ACC112 (cell line): ENCODE data around the gene TMEM176A.
"Not testable (repeated sequence)": the region's sequence is repeated elsewhere in the genome, so short reads cannot be mapped to it uniquely, and the experiment has no call there.

Experiments
- H2AFZ ChIP-seq: fragments of 200-600 bp; sonication (generic); one replicate; pipeline ENCODE4 v1.6.0; 2017; ENCODE audit warnings: antibody characterized with exemption, low read length; ENCODE audit not compliant: unreplicated experiment
- H3K27ac ChIP-seq: fragments of 200-600 bp; sonication (generic); 2 replicates; pipeline ENCODE4 v1.5.1; 2014; ENCODE audit warnings: low read depth, mild to moderate bottlenecking, antibody characterized with exemption, low read length, moderate library complexity
- H3K27me3 ChIP-seq: fragments of 200-600 bp; sonication (generic); 2 replicates; pipeline ENCODE4 v1.6.1; 2014; ENCODE audit warnings: mild to moderate bottlenecking, antibody characterized with exemption, low read length, moderate library complexity, mixed read lengths; ENCODE audit not compliant: insufficient read depth
- H3K36me3 ChIP-seq: fragments of 200-600 bp; sonication (generic); 2 replicates; pipeline ENCODE4 v1.6.1; 2016; ENCODE audit warnings: mild to moderate bottlenecking, antibody characterized with exemption, low read length, moderate library complexity, mixed read lengths; ENCODE audit not compliant: insufficient read depth
- H3K4me1 ChIP-seq: fragments of 200-600 bp; sonication (generic); one replicate; pipeline ENCODE4 v1.6.1; 2016; ENCODE audit warnings: low read length, mixed read lengths; ENCODE audit not compliant: insufficient read depth, unreplicated experiment, control insufficient read depth
- H3K4me3 ChIP-seq: fragments of 200-600 bp; sonication (generic); 2 replicates; pipeline ENCODE4 v1.5.1; 2014; ENCODE audit warnings: mild to moderate bottlenecking, low read depth, low read length
- H3K79me2 ChIP-seq: fragments of 200-600 bp; sonication (generic); one replicate; pipeline ENCODE4 v1.6.0; 2016; ENCODE audit warnings: low read length; ENCODE audit not compliant: control insufficient read depth, unreplicated experiment, insufficient read depth

TMEM176A gene

GRCh38 chr7:150801946-150802771 lies 1.6 kb downstream of the TMEM176A start:
- H3K4me3 ChIP-seq: no peak overlapping the region
- H2AFZ ChIP-seq: no peak overlapping the region
- peaks cover 47% of the 10 kb centered on the region for H3K27me3 ChIP-seq

GRCh38 chr7:150803161-150803860 lies 2.7 kb downstream of the TMEM176A start:
- Histone ChIP-seq H3K27ac (no peak overlapping the region), H3K27me3 (peaks cover 47% of the 10 kb centered on the region), H2AFZ (no peak overlapping the region), H3K79me2 (no peaks in the 10 kb centered on the region), H3K36me3 (no peaks in the 10 kb centered on the region; the same call in 1 of the 2 replicates), H3K4me3 (no peak overlapping the region), H3K4me1 (no peaks in the 10 kb centered on the region)

More at GRCh38 chr7:150801946-150802771, 1.6 kb downstream of the TMEM176A start:
- H3K36me3 ChIP-seq: no peaks in the 10 kb centered on the region; the same call in 1 of the 2 replicates
- H3K4me1 ChIP-seq: no peaks in the 10 kb centered on the region
- H3K79me2 ChIP-seq: no peaks in the 10 kb centered on the region
- no peak overlapping the region for H3K27ac ChIP-seq

- Histone ChIP-seq H3K79me2 (no peaks in the 10 kb centered on the region), H2AFZ (no peak overlapping the region), H3K4me3 (no peak overlapping the region), H3K27ac (no peak overlapping the region), H3K27me3 (peaks cover 33% of the 10 kb centered on the region), H3K36me3 (no peaks in the 10 kb centered on the region; the same call in 1 of the 2 replicates), H3K4me1 (no peaks in the 10 kb centered on the region)
These were observed 4.2 kb downstream of the TMEM176A start for GRCh38 chr7:150804802-150805201.

- Histone ChIP-seq H3K36me3 (no peaks in the 10 kb centered on the region), H3K79me2 (no peaks in the 10 kb centered on the region), H2AFZ (no peak overlapping the region), H3K4me1 (no peaks in the 10 kb centered on the region), H3K27ac (no peak overlapping the region), H3K27me3 (peaks cover 23% of the 10 kb centered on the region), H3K4me3 (no peak overlapping the region)
These were observed 5.3 kb downstream of the TMEM176A start for GRCh38 chr7:150805864-150806263.

- Histone ChIP-seq H3K79me2 (no peaks in the 10 kb centered on the region), H3K4me1 (no peaks in the 10 kb centered on the region), H2AFZ (no peak overlapping the region), H3K36me3 (no peaks in the 10 kb centered on the region), H3K27me3 (peaks cover 17% of the 10 kb centered on the region), H3K27ac (no peak overlapping the region), H3K4me3 (no peak overlapping the region)
These were observed 5.9 kb downstream of the TMEM176A start for GRCh38 chr7:150806454-150806853.

GRCh38 chr7:150806863-150807262 lies 6.3 kb downstream of the TMEM176A start:
- Histone ChIP-seq H2AFZ (no peak overlapping the region), H3K4me1 (no peaks in the 10 kb centered on the region), H3K36me3 (no peaks in the 10 kb centered on the region), H3K27ac (no peak overlapping the region), H3K4me3 (no peak overlapping the region), H3K79me2 (no peaks in the 10 kb centered on the region), H3K27me3 (peaks cover 13% of the 10 kb centered on the region)

GRCh38 chr7:150807616-150808438 lies 7.3 kb downstream of the TMEM176A start:
- H3K27me3 ChIP-seq, H3K79me2 ChIP-seq, H3K27ac ChIP-seq, H3K4me3 ChIP-seq, H3K4me1 ChIP-seq, H2AFZ ChIP-seq, H3K36me3 ChIP-seq: not testable (repeated sequence)

- H2AFZ ChIP-seq: no peak overlapping the region
- H3K27me3 ChIP-seq: no peaks in the 10 kb centered on the region
- no peak overlapping the region for H3K27ac ChIP-seq
- no peaks in the 10 kb centered on the region for H3K4me1 ChIP-seq
- H3K36me3 ChIP-seq: no peaks in the 10 kb centered on the region
- H3K4me3 ChIP-seq: no peak overlapping the region
- H3K79me2 ChIP-seq: no peaks in the 10 kb centered on the region
These were observed 13.9 kb downstream of the TMEM176A start for GRCh38 chr7:150814328-150815001.

GRCh38 chr7:150818971-150819370 lies 18.4 kb downstream of the TMEM176A start:
- H3K27me3 ChIP-seq: no peaks in the 10 kb centered on the region

GRCh38 chr7:150820148-150820547 lies 19.6 kb downstream of the TMEM176A start:
- H3K4me3 ChIP-seq: no peak overlapping the region
- no peaks in the 10 kb centered on the region for H3K4me1 ChIP-seq
- H3K27ac ChIP-seq: no peak overlapping the region
- no peaks in the 10 kb centered on the region for H3K79me2 ChIP-seq
- H3K27me3 ChIP-seq: no peaks in the 10 kb centered on the region
- no peaks in the 10 kb centered on the region for H3K36me3 ChIP-seq
- no peak overlapping the region for H2AFZ ChIP-seq

More at GRCh38 chr7:150818971-150819370, 18.4 kb downstream of the TMEM176A start:
- H2AFZ ChIP-seq: no peak overlapping the region
- no peaks in the 10 kb centered on the region for H3K4me1 ChIP-seq
- H3K4me3 ChIP-seq: no peak overlapping the region
- no peaks in the 10 kb centered on the region for H3K36me3 ChIP-seq
- no peaks in the 10 kb centered on the region for H3K79me2 ChIP-seq
- no peak overlapping the region for H3K27ac ChIP-seq
